NCI-H82 treated with DMSO at 0.1 percent for 48 hours (cell line): ENCODE data around the gene PERM1.

Experiments used
- DNase-seq: peaks from one replicate; lab custom pipeline; 2025; ENCODE audit not compliant: unreplicated experiment; lab: John Stamatoyannopoulos, UW

PERM1 gene

DNA sequence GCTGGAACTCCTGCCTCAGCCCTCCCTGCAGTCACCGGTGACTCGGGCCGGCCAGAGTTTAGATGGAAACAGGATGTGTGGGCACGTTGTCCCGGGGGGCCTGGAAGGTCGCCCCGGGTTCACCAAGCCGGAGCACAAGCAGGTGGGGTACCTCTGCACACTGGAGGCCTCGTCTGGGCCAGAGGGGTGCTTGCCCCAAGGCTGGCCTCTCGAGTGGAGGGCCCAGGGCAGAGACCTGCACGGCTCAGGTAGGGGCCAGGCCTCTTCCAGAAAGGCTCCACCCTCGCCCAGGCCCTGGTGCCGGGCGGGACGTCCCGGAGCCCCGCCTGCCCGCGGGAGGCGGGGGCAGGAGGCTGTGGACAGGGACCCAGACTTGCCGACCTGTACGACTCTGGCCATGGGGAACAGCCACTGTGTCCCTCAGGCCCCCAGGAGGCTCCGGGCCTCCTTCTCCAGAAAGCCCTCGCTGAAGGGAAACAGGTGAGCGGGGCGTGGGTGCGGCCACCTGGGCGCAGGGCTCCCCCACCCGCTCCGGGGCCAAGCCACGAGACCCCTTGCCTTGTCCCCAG, 15.7 kb downstream of the PERM1 start, which contains the start of gene PLEKHN1:
TSS of gene PLEKHN1 (plus strand) at position 348 of the 569 bp plus-strand sequence. CDS start at position 398, 50 bp downstream.
- no peak for DNase-seq

DNA sequence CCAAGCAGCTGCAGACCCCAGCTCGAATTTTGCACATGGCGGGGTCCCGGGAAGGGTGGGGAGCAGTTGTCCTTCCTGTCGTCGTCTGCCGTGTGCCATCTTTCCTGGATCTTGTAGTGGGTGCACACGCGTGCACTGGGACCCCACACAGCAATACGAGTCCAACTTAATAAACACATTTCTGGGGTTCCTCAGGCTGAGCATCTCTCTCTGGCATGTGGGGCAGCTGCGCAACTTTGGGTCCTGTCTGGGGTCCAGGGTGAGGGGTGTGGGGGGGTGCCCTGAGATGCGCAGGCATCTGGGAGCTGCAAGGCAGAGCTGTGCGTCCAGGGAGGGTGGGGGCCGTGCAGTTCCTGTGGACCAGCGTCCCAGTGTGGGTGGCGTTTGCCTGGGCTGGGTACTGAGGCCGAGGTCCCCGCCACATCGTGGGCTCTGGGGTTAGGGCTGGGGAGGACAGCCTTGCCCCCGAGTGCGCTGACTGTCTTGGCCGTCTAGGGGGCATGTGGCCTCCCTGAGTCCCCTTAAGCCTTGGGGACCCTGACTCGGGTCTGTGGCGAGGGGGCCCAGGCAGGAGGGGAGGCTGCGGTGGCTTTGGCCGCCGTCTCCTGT, 16.3 kb downstream of the PERM1 start:
- DNase-seq, result no peak

DNA sequence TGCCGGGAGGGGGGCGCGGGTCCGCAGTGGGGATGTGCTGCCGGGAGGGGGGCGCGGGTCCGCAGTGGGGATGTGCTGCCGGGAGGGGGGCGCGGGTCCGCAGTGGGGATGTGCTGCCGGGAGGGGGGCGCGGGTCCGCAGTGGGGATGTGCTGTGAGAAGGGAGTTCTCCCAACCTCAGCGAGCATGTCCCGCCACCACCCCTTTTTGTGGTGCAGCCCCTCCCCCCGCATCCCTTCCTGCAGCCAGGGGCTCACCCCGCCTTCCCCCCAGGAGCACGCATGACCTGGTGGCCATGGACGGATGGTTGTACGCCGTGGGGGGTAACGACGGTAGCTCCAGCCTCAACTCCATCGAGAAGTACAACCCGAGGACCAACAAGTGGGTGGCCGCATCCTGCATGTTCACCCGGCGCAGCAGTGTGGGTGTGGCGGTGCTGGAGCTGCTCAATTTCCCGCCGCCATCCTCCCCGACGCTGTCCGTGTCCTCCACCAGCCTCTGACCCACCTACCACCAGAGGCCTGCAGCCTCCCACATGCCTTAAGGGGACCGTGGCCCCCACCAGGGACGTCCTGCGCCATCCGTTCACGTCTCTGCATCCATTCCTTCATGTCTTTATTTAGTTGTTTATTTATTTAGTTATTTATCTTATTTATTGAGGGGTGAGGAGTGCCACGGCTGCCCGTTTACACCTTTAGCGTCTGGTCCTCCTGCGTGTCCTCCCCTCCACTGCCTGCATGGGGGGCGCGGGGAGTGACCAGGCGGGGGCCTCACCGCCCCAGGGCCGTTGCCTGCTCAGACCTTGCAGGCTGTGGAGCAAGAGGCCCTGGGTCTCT, 17.0 kb downstream of the PERM1 start:
- no peak for DNase-seq

DNA sequence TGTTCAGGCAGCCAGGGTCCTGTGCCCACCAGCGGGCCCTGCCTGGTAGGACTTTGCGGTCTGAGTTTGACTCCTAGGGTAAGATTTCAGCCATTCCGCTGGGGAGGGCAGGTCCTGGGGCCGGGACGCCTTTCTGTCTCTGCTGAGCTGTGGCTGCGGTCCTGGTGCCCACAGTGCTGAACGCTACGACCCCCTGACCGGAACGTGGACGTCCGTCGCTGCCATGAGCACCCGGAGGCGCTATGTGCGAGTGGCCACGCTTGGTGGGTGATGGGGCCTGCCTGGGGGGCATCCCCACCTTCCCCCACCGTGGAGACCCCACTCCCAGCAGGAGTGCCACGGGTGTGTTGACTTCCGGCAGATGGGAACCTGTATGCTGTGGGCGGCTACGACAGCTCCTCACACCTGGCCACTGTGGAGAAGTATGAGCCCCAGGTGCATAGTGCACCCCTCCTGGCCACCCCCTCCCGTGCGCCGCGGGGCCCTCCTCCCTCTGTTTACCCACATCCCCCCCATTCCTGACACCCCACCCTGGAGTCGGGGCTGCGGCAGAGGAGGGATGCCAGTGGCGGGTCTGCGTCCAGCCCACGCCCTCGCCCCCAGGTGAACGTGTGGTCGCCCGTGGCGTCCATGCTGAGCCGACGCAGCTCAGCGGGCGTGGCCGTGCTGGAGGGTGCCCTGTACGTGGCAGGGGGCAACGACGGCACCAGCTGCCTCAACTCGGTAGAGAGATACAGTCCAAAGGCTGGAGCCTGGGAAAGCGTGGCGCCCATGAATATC, 18.0 kb downstream of the PERM1 start:
- no peak for DNase-seq

DNA sequence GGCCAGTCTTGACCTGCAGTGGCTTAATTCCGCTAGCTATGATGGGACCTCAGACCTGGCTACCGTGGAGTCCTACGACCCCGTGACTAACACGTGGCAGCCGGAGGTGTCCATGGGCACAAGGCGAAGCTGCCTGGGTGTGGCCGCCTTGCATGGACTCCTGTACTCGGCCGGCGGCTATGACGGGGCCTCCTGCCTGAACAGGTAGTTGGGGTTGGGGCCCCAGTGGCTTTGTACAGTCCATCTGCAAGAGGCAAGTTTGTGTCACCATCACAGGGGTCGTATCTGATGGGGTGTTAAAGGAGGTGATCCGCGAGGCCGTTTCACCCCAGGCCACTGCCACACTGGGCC, 18.6 kb downstream of the PERM1 start:
- no peak for DNase-seq

DNA sequence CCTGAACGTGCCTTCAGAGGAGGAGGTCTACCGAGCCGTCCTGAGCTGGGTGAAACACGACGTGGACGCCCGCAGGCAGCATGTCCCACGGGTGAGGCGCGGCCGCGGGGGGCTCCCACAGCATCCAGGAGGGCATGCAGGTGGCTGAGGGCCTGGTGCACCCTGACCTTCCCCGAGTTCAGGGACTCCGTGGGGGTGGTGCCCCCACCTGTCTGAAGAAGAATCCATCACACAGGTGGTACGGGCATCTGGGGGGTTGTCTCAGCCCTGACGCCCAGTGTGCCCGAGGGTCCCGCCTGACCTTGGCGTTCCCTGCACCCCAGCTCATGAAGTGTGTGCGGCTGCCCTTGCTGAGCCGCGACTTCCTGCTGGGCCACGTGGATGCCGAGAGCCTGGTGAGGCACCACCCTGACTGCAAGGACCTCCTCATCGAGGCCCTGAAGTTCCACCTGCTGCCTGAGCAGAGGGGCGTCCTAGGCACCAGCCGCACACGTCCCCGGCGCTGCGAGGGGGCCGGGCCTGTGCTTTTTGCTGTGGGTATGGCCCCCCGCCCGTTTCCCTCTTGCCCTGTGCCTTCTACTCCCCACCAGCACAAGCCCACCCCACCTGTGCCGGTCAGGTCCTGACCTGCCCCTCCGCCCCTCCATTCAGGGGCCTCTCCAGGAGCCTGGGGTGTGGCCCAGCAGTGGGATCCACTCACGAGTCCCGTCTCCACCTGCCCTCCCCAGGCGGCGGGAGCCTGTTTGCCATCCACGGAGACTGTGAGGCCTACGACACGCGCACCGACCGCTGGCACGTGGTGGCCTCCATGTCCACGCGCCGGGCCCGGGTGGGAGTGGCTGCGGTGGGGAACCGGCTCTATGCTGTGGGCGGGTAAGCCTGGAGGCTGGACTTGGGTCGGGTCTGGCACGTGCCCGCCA, 19.3 kb downstream of the PERM1 start:
- no peak for DNase-seq

DNA sequence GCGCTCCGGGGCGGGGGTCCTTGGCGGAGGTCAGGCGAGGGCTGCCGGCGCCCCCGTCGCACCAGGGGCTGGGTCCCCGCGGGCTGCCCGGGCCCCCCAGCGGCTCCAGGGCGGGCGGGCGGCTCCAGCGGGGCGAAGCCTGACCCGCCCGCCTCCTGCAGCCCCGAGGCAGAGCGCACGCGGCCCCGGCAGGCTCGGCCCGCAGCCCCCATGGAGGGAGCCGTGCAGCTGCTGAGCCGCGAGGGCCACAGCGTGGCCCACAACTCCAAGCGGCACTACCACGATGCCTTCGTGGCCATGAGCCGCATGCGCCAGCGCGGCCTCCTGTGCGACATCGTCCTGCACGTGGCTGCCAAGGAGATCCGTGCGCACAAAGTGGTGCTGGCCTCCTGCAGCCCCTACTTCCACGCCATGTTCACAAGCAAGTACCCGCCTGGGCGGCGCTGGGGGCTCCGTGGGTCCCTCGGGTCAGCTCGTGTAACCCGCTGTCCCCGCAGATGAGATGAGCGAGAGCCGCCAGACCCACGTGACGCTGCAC, 20.7 kb downstream of the PERM1 start:
- DNase-seq, result no peak

DNA sequence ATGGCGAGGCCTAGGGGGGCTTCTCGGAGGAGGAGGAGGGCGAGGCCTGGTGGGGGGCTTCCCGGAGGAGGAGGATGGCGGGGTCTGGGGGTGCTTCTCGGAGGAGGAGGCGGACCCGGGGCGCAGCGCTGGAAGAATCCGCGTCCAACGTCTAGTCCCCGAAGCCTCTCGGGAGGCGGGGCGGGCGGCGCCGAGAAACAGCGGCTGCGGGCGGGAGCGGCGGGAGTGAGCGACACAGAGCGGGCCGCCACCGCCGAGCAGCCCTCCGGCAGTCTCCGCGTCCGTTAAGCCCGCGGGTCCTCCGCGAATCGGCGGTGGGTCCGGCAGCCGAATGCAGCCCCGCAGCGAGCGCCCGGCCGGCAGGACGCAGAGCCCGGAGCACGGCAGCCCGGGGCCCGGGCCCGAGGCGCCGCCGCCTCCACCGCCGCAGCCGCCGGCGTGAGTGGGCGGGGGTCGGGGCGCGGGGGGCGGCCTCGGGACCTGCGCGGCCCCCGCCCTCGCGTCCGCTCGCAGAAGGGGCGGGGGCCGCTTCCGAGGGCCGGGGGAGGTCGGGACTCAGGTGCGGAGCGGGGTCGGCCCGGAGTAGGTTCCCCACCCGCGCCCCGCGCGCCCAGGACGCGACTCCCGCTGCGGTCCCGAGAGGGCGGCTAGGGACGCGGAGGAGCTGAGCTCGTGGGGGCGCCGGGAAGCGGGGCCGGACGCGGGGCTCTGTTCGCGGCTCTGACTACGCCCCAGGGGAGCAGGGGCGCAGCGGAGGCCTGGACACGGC, 21.3 kb downstream of the PERM1 start, which contains the start of gene KLHL17:
TSS of gene KLHL17 (plus strand) at position 222 of the 769 bp plus-strand sequence. CDS start at position 332, 110 bp downstream.
- peak; percentile 23 for DNase-seq

DNA sequence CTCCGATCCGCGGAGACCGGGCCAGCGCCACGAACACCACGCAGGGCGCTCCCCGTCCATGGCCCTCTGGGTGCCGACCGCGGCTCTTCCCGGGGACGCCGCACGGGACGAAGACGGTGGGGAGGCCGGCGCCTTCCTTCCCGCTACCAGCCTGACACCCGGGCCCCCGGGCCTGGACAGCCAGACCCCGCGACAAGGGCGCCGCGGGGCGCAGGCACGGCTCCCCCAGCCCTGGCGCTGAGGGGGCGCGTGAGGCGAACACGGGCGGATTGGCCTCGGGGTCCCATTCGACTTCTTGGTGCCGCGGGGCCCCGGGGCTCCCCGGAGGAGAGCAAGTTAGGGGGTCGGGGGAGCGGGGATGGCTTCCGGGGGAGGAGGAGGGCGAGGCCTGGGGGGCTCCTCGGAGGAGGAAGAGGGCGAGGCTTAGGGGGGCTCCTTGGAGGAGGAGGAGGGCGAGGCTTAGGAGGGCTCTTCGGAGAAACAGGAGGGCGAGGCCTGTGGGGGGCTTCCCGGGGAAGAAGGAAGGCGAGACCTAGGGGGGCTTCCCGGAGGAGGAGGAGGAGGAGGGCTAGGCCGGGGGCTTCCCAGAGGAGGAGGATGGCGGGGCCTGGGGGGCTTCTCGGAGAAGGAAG, 22.0 kb downstream of the PERM1 start:
- DNase-seq, result no peak

DNA sequence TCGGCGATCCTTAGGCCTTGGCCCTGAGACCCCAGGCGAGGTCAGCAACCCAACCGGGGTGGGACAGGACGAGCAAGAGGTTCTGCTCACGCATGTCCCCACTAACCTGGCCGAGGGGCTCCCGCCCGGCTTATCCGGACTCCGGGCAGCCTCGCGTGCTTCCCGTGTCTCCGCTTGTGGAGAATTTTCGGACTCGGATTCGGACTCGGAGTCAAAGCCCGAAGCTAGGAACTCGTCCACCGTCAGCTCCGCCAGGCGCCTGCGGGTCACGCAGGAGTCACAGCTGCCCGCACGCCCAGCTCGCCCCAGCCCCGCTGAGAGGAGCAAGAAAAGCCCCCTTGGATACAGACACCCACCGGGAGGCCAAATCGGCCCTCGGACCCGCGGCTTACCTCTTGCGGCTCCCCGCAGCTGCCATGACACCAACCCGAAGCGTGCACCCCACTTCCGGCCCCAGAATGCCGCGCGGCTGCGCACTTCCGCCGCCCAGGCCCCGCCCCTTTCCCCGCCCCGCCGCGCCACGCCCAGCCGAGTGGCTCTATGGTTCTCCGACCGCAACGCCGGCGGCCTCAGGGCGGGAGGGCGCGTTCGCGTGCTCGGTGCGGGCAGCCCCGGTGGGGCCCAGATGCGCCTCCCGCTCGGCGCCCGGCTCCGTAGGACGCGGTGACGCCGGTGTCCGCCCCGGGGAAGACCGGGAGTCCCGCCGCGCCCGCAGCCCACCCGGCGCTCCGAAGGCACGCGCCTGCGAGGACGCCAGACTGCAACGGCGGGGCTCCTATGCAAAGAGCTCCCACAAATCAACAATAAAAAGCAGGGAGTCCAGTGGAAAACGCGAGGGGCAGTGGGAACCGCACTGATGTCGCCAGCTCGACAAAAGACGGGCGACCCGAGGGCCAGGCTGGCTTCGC, 22.8 kb downstream of the PERM1 start, which contains the start of gene NOC2L:
TSS of gene NOC2L (minus strand) at position 434 of the 908 bp plus-strand sequence. CDS start at position 418, 16 bp downstream.
- peak; percentile 59 for DNase-seq

DNA sequence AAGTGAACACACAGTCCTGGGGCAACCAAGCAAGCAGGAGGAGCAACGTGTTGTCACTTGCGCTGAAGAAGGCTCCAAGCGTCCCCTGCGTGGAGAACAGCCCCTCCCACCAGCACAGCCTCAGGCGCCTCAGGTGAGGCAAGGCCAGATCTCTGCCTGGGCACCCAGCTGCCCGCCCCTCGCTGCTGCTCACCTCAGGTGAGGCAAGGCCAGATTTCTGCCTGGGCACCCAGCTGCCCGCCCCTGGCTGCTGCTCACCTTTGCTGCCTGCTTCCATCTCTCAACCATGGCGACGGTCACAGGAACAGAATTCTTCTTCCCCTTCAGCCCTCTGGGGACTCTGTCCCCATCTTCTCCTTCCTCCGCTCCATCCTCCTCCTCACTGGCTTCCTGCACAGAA, 25.3 kb downstream of the PERM1 start:
- no peak for DNase-seq

DNA sequence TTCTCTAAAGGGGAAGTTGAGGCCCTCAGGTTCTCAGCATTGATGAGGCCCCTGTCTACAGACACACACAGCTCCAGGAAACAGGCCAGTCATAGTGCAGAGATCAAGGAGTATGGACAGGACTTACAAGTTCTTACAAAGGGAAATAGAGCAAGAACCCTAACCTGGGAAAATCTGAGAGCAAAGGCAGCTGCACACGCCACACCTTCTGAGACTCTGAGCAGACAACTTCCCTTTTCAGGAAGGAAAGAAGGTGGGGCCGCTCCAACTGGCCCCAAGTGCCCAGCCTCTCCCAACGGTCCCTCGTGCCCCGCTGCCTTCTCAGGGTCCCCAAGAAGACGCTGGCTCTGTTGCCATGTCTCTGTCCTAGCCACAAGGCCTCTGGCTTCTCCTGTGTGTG, 26.4 kb downstream of the PERM1 start:
- no peak for DNase-seq

DNA sequence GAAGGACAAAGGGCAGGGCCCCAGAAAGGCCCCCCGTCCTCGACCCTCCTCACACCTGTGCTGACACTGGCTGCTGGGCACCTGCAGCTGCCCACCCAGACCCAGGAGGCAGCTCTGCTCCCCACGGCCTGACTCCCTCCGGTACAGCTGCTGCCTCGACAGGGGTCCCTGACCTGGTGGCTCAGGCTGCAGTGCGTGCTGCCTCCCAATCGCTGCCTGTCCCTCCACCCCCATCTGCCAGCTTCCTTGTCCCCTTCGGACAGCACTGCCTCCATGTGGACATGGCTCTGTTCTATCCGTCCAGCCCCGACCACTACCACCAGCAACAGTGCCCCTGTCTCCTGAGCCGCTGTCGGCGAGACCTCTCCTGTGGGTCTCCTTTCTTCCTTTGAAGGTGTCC, 27.0 kb downstream of the PERM1 start:
- no peak for DNase-seq

DNA sequence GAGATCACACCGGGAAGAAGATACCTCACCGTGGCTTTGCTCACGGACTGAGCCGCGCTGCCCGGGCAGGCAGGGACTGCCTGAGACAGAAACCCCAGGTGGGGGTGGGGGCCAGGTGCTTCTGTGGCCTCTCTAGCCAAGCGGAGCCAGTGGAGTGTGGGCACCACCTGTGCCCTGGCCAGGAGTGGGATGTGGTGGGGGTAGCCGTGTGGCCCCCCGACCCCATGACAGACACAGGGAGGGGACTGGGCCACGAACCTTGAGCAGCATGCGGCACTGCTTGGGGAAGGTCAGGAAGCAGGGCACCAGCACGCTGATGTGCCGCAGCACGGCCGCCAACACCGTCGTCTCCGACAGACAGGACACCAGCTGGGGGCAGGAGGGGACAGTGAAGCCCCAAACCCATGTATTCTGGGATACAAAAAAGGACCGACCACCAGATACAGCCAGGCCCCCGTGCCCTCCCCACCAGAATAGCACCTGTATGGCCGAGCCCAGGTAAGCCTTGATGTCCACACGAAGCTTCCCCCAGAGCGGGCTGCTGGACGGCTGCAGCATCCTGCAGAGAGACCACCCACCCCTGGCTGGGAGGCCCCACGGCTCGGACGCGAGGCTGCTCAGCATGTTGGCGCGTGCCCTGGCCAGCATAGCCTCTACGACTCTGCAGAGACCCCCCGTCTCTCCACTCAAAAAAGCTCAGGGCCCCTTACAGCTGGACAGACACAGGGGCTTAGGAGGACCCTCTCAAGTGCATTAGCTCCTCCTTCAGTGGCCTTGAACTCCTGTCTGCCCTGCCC, 28.2 kb downstream of the PERM1 start:
- no peak for DNase-seq

DNA sequence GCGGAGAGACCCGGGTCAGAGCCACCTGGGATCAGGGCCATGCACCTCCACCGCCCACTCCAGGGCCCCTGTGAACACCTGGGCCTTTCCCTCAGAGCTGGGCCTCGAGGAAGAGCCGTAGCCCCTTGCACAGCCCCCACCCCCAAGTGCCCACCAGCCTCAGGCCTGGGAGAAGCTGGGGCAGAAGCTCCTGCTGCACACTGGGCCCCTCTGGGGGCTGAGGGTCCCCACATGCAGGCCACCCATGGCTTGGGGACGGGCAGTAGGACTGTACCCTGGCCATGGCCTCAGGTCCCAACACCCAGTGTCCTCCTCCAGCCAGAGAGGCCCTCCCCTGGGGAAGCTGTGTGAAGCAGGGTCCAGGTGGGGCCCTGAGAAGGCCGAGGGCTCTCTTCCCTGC, 29.3 kb downstream of the PERM1 start:
- DNase-seq, result no peak

DNA sequence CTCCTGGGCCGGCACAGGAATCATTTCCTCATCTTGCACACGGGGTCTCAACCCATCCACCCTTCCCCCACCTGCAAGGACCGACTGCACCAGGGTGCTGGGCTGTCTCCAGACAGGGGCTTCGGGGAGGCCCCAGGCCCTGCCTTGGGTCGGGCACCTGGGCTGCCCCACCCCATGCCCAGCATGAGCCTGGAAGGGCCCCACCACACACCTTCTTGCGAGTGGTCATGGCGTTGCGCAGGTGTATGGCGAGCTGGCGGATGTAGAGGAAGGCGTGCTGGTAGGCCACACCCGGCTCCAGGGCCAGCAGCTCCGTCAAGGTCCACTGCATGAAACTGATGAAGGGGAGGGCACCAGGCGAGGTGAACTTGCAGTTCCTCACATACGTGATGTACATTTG, 29.7 kb downstream of the PERM1 start:
- no peak for DNase-seq

DNA sequence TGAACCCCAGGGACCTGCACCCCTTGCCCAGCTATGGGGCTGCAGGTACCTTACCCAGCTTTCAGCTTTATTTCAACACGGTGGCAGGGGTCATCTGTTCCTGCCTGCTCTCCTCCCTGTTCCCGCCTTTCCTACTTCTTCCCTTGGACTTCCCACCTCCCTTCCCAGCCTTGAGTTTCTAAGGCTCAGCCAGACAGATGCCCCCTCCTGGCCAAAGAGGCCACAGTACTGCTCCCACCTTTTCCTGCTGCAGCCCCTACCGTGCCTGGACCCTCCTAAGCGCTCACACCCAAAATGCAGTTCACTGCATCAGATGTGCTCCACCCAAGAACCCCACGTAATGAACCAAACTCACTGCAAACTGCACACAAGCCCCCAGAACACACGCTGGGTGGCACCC, 30.5 kb downstream of the PERM1 start:
- DNase-seq, result no peak
